RWPE1 (cell line): ENCODE data around the gene CASKIN1.
A peak's percentile ranks its signal among the peaks of the same experiment; 100 is the strongest.

Experiments
- CTCF ChIA-PET: fragments of 350-600 bp; sonication (Branson Sonifier 250); formaldehyde crosslinking; extraction: SDS; loops from one replicate; lab custom pipeline; 2021; lab: Yijun Ruan, JAX
- POLR2A ChIA-PET: fragments of 400-600 bp; formaldehyde crosslinking; extraction: SDS; loops from one replicate; lab custom pipeline; 2020; ENCODE audit warnings: antibody characterized with exemption; ENCODE audit not compliant: low non-redundant PET; lab: Yijun Ruan, JAX
- DNase-seq: peaks from one replicate; pipeline ENCODE4 v3.0.0; 2012; ENCODE audit warnings: low spot score
- H3K27ac ChIP-seq: fragments of 450-650 bp; 2 replicates; pipeline ENCODE4 v1.5.1; 2017
- TF ChIP-seq, protein P1 (sequence below): fragments of 450-650 bp; conservative IDR thresholded peaks from 2 replicates; pipeline ENCODE4 v1.5.1; 2017; ENCODE audit warnings: low read depth, mild to moderate bottlenecking

The CASKIN1 gene

DNA sequence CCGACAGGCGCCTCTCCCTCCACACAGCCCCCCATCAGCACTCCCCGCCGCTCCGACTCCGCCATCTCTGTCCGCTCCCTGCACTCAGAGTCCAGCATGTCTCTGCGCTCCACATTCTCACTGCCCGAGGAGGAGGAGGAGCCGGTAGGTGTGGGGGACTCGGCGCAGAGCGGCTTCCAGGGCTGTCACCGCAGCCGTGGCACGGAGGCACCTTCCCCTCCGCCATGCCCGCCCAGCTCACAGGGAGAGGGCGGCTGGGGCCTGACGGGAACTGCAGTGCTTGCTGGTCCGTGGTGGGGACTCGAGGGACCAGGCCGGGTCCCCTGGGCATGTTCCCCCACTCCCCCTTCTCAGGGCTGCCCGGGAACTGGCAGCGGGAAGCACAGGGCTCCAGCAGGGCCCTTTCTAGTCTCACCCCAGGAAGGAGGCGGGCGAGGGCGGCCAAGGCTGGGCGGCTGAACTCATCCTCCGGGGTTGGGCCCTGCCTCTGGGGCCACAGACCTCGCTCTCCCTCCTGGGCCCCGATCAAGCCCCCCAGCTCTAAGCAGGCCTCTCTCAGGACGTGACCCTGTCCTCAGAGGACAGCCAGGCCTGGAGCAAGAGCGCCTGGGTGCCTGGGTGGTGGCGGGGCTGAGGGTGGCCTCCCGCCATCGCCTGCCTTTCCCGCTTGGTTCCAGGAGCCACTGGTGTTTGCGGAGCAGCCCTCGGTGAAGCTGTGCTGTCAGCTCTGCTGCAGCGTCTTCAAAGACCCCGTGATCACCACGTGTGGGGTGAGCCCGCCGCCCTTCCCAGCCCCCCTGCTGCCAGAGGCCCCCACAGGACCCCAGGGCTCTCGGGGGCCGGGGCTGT, 25.6 kb downstream of the CASKIN1 start:
- DNase-seq = no peak
- TF ChIP-seq, protein P1, sequence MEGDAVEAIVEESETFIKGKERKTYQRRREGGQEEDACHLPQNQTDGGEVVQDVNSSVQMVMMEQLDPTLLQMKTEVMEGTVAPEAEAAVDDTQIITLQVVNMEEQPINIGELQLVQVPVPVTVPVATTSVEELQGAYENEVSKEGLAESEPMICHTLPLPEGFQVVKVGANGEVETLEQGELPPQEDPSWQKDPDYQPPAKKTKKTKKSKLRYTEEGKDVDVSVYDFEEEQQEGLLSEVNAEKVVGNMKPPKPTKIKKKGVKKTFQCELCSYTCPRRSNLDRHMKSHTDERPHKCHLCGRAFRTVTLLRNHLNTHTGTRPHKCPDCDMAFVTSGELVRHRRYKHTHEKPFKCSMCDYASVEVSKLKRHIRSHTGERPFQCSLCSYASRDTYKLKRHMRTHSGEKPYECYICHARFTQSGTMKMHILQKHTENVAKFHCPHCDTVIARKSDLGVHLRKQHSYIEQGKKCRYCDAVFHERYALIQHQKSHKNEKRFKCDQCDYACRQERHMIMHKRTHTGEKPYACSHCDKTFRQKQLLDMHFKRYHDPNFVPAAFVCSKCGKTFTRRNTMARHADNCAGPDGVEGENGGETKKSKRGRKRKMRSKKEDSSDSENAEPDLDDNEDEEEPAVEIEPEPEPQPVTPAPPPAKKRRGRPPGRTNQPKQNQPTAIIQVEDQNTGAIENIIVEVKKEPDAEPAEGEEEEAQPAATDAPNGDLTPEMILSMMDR = no peak
- ChIA-PET CTCF (no interaction called here), POLR2A (no interaction called here)
- peak overlapping the region; percentile 67 for H3K27ac ChIP-seq

DNA sequence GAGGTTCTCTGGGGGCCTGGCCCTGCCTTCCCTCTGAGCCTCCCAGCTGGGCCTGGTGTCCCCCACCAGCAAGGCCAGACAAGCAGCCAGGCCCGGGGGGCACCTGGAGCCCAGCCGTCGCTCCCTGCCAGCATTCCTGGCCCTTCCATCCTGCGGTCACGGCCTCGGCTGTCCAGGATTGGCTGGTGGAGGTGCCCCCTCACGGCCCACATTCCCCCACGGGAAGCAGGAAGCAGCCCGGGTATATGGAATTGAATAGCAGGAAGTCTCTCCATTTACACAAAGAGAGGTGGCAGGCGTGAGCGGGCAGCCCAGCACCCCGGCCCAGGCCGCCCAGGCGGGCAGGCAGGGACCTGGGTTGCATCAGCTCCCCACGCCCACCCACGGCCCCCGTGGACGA, 26.3 kb downstream of the CASKIN1 start:
- H3K27ac ChIP-seq = peak overlapping the region; percentile 67
- TF ChIP-seq, protein P1 = no peak
- POLR2A ChIA-PET = no interaction called here
- DNase-seq = no peak
- CTCF ChIA-PET = no interaction called here

DNA sequence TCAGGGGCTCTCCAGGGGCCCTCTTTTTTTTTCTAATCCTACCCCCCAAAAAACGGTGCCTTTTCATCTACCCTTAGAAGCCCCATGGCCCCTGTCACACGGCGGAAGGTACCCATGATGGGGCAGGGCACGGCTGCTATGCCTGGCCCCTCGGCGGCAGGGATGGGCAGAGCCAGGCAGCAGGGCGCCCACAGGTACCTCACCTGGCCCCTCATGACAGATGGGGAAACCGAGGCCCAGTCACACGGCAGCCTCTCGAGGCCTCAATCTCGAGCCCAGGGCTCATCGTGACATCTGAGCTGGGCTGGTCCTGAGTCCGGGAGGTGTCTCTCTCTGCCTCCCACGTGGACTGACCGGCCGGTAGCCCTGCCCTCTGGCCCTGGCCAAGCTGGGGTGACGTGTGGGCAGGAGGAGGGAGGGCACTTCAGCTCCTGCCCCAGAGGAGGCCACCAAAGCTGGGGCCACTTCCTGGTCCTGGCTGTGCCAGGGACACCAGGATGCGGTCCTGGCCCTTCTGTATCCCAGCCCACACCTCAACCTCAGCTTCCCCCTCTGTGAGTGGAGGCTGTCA, 29.3 kb downstream of the CASKIN1 start:
- CTCF ChIA-PET = no interaction called here
- no peak for DNase-seq
- H3K27ac ChIP-seq = peak overlapping the region; percentile 67
- POLR2A ChIA-PET = no interaction called here
- TF ChIP-seq, protein P1 = no peak

DNA sequence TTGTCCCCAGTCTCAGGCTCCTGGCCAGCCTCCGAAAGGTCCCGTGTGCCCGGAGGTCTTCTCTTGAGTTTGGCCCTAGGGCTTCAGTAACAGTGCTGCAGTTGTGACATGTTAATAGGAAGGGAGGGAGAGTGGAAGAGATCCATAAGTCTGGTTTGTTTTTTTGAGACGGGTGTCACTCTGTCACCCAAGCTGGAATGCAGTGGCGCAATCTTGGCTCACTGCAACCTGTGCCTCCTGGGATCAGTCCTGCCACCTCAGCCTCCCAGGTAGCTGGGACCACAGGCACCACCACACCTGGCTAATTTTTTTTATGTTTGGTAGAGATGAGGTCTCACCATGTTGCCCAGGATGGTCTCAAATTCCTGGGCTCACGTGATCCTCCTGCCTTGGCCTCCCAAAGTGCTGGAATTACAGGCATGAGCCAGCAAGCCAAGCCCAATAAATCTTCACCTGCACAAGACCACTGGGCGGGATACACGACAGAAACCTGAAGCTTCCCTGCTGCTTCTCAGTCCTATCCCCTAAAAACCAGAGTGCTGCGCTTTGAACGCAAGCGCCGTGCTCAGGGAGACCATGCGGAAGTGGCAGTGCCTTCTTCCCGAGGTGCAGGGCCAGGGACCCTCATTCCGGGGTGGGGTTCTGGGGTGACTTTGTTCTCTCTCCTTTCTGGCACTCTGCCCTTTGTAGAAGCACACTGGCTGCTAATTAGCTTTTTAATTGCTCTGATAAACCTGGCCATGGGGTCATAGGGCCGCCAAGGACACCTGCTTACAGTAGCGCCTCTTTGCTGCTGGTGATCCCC, 29.9 kb downstream of the CASKIN1 start:
- no peak for DNase-seq
- H3K27ac ChIP-seq = peak overlapping the region; percentile 67
- TF ChIP-seq, protein P1 = no peak
- CTCF ChIA-PET = interaction anchor here (0.6 kb wide), 1 partner anchor 26 kb away, joined by 3 read pairs; no protein-coding TSS in a partner anchor
- POLR2A ChIA-PET = no interaction called here

DNA sequence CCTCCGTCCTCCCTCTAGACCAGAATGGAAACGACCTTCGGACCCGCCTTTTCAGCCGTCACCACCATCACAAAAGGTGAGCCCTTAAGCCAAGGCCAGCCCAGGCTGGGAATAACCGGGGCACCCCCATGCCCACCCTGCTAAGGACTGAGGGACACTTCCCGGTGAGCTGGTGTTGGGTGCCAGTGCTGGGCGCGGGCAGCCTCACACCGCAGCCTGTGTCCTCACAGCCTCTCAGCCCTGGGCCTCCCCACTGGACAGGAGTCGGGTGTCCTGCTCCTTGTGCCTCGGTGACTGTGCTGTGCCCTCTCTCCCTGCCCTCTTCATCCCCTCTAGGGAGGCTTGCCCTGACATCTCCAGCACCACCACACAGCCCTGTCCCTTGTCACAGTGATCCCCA, 30.5 kb downstream of the CASKIN1 start:
- DNase-seq = no peak
- H3K27ac ChIP-seq = peak overlapping the region; percentile 67
- POLR2A ChIA-PET = no interaction called here
- CTCF ChIA-PET = no interaction called here
- TF ChIP-seq, protein P1 = no peak
